HG03159 (cell line): ENCODE measurements around the gene HSD3B7.
"Not testable (repeated sequence)": the region's sequence is repeated elsewhere in the genome, so short reads cannot be mapped to it uniquely, and the experiment has no call there.

Experiments used
- ATAC-seq: cut with Tn5 transposase; IDR thresholded peaks from one replicate; pipeline ENCODE4 v1.9.1; 2021; ENCODE audit warnings: mild to moderate bottlenecking, moderate library complexity; ENCODE audit not compliant: unreplicated experiment

Gene HSD3B7

DNA sequence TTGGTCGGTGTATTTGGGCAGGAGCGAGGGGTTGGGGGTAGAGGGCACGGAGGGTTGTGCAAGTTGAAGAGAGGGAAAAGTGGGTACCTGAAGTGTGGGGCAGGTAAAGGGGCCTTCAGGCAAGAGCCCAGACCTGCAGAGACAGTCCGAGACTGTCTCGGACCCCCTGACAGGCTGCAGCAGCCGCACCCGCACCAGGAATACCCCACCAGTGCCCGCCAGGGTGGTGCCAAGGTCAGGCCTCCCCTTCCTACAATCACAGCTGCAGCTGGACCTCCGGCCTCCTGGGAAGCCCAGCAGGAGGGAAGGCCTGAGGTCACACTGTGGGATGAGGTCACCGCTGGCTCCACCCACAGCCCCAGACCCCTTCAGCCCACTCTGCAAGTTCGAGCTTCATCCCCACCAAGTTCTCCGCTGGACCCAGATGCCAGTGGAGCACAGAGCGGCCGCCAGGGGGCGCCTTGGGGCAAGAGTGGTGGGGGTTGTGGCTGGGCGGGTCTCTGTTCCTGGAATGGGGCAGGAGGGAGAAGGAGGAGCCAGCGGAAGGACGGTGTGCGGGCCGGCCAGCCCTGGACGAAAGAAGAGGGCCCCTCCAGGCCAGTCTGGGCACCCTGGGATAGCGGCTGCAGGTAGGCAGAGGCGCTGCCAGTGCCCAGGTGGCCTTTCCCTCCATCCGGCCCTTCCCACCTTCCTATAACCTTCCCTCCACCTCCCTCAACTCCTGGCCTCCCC is at the start of gene HSD3B7:
Gene HSD3B7, plus strand, starts transcription at position 539 of the 732 bp plus-strand sequence. CDS start 452 bp downstream, outside the sequence.
- no peak for ATAC-seq

DNA sequence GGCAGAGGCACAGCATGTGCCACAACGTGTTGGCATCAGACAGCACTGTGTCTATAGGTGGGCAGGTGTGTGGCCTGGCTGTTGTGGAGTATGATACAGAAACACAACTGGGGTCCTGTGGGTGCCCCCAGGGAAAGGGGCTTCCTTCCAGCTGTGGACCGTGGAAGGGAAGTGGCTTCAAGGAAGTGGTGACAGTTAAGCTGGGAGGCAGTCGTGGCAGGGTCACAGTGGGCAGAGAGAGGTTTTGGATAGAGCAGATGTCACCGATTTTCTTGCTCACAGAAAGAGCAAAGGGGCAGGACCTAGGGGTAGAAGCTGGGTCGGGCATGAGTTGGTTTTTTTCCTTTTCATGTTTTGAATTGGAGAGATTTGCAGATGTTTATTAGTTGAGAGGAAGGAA is 47.3 kb upstream of the HSD3B7 start:
- no peak for ATAC-seq

DNA sequence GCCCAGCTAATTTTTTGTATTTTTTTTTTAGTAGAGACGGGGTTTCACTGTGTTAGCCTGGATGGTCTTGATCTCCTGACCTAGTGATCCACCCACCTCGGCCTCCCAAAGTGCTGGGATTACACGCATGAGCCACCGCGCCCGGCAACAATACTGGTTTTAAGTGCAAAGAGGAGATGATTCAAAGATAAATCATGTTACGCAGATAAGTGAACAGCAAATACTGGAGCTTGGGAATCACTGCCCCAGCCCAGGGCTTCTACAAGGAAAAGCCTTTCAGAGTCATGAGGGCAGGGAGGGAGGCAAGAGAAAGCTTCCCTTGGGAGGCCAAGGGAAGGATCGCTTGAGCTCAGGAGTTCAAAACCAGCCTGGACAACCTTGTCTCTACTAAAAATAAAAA is 45.4 kb upstream of the HSD3B7 start:
- not testable (repeated sequence) for ATAC-seq

DNA sequence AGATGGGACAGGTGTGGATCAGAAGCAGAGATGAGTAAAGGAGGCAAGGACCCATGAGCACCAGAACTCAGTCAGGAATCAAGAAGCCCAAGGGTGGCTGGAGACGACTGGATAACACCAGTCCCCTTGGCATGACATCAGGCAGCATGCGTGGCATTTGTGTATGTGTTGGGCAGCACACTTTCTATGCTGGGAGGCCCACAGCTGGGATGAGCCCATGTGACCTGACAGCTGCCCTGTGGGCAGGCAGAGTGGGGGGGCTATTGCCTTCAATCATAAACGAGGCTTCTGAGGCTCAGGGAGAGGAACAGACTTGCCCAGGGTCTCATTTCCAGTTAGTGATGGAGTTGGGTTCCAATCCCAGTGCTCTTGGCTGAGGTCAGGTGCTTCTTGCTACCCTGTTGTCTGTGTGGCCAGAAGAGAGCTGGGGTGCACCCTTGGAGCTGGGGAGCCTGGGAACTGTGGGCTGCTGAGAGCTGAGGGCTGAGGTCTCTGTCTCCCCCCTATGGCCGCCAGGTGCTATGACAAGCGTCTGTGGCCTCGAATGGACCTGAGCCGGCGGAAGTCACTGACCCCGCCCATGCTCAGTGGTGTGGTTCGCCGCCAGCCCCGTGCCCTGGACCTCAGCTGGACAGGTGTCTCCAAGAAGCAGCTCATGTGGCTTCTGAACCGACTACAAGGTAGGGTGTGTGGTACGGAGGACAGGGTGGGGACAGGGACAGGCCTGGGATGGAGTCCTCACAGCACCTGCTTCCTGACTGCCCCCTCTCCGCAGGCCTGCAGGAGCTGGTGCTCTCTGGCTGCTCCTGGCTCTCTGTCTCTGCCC is 43.2 kb upstream of the HSD3B7 start:
- ATAC-seq: peak; percentile 77

DNA sequence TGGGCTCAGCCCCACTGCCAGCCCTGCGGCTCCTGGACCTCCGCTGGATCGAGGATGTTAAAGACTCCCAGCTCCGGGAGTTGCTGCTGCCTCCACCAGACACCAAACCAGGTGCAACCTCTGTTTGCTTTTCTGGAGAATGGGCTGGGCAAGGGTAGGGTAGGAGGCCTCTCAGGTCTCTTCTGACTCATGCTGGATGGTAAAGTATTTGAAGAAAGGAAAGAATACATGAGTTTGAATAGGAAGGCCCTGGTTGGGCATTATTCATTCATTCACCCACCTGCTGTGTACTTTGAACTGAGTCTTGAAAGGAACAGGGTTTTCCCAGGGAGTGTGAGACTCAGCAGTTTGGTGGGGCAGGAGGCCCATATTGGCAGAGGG is 42.6 kb upstream of the HSD3B7 start:
- ATAC-seq: no peak

DNA sequence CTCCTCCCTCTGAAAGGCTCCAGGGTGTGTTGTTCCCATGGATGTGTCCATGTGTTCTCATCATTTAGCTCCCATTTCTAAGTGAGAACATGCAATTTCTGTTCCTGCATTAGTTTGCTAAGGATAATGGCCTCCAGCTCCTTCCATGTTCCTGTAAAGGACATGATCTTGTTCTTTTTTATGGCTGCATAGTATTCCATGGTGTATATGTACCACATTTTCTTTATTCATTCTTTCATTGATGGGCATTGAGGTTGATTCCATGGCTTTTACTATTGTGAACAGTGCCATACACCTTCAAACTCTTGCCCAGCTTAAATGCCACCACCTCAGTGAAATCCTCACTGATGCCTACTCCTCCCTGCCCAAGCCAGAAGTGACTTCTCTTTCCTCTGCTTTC is 40.7 kb upstream of the HSD3B7 start:
- no peak for ATAC-seq

DNA sequence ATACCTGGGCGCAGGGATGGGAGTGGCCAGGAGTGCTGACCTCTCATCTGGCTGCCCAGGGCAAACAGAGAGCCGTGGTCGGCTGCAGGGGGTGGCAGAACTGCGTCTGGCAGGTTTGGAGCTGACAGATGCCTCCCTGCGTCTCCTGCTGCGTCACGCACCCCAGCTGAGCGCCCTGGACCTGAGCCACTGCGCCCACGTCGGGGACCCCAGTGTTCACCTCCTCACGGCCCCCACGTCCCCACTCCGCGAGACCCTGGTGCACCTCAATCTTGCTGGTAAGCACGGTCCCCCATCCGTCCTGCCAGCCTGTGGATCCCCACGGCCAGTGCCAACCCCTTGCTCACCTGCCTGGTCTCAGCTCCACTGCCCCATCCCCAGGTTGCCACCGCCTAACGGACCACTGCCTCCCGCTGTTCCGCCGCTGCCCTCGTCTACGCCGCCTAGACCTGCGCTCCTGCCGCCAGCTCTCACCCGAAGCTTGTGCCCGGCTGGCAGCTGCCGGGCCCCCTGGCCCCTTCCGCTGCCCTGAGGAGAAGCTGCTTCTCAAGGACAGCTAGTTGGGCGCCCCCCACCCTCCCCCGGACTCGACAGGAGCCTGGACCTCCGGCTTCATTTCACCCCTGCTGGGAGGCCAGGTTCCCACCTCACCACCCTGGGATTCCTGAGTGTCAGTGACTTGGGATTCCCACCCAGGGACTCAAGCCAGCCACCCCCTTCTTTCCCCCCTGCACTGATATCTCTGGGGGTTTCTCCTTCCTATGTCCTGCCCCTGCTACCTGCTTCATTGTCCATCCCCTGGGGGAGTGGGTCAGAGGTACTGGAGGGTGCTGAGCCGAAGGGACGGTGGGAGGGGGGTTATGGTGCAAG is 38.1 kb upstream of the HSD3B7 start:
- no peak for ATAC-seq

DNA sequence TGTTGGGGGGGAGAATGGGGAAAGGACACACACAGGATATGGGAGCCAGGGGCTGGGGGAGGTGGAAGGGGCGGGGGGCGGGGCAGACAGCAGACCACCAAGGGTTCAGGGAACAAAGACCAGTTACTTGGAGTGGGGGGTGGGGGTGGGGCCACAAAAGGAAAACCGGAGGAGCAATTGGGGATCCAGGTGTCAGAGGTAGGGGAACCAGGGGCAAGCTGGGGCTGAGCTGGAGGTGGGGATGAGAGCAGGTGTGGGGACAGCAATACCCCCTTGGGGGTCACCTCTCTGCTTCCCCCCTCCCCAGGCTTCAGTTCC is 37.5 kb upstream of the HSD3B7 start:
- no peak for ATAC-seq

DNA sequence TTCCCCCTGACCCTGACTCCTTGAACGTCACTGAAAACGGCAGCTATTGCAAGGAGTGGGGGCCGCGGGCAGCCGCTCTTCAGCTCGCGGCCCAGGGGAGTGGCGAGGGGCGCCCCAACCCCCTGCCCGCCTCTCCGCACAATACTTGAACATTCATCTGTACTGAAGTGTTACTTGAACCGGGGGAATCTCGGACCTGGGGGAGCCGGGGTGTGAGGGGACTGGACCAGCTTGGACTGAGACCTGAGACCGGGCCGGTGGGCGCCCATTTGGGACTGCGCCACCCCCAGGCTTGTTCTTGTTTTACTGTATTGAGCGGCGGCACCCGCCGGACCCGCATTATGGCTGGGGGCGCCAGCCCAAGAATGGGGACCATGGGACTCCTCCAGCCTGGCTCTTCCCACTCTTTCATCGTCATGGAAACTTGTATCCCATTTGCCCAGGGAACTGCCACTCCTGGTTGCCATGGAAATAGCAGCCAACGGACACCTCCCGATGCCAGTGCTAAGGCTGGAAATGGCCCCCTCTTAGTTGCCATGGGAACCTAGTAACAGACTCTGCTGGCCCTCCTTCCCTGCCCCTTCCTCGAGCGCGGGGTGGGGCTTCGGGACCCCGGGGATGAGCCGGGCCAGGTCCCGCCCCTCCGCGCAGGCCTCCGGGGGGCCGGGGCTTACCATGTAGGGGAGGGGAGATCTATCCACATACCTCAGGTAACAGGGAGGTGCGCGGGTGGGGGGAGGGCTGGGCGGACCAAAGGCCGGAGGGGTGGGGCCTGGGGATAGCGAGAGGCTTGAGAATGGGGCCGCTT is 36.9 kb upstream of the HSD3B7 start:
- no peak for ATAC-seq

DNA sequence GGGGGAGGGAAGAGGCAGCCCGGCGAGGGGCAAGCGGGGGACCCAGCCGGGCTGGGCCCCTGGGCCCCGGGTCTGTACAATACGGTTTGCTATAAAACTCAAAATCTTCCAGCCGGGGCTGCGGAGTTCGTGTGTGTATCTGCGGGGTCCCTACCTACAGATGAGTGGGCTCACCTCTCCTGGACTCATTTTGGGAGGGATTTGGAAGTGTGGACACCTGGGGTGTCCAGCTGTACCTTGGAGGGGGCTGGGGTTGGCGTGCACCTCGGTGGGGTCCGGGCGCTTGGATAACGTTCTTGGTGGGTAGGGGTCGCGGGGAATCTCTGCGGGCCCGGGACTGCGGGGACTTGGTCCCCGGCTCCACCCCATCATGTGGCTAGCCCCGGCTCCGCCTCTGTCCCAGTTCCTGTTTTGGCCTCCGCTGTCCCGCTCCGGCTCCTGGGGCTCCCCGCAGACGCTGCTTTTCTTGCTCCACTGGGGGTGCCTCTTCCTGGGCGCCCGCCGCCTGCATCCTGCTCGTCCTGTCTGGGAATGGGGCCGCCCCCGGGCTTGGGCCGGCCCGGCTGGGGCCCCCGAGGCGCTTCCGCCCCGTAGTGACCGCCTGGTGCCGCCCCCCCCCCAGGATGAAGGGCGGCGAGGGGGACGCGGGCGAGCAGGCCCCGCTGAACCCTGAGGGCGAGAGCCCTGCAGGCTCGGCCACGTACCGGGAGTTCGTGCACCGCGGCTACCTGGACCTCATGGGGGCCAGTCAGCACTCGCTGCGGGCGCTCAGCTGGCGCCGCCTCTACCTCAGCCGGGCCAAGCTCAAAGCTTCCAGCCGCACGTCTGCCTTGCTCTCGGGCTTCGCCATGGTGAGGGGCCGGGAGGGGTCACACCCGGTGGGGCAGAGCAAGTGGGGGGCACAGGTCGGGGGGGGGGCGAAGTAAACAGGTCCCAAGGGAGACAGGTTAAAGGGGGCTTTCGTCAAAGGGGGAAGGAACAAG is 36.0 kb upstream of the HSD3B7 start, which contains the start of gene ORAI3:
Gene ORAI3, plus strand, starts transcription at position 402 of the 983 bp plus-strand sequence. Its CDS starts 222 bp downstream, at position 624.
- peak; percentile 69 for ATAC-seq

DNA sequence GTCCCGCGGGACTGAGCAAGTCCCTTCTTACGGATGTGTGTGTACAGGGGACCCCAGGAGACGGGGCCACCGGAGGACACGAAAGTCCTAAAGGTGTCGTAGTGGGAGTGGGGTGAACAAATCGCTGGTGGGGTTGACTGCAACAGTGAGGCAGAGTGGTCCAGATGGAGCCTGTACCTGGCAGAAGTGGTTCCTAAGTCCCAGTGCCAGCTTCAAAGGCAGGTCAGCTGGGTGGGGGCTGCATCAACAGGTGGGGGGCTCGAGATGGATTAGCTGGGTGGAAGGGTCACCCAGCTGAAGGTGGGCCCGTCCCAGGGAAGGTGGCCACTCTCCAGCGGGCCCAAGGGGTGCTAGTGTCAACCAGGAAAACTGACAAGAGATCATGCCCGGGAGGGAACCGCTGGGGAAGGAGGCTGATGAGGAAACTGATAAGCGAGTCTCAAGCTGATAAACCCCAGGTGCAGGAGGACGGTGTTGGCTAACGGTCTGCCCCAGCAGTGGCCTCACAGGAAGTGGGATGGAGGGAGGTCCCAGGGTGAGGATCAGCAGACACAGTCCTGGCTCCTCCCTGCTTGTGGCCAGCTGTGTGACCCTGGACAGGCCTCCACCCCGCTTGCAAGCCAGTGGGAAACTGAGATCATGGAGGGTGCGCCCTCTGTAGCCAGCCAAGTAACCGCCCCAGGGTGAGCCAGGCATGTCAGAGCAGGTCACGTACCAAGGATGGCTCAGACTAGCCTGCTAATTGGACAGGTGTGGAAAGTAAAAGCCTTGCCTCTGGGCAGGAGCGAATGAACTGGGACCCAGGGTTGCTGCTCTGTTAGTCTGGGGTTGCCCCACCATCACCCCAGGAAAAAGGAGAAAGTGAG is 35.1 kb upstream of the HSD3B7 start:
- ATAC-seq: peak; percentile 39

DNA sequence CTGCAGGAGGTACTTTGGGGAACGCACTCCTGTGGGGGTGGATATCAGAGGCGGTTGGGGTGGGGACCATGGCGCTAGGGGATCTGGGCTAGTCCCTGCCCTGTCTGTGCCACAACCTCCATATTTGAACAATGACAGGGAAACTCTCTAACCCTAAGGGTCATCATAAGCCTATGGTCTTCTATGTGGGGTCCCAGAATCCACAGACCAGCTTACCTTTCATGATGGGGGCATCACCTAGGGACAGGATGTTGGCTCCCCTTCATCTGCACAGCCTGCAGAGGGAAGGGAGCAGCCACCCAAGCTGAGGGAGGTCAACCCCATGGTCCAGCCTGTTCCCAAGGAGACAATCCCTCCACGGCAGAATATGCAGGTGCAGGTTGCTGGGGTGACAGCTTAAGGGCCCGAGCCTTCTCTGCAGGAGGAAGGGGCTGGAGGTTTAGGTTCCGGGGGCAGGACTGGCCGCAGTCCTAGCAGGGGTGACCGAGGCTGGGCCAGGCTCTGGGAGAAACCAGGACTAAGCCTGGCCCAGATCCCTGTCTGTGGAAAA is 34.4 kb upstream of the HSD3B7 start:
- ATAC-seq: no peak

DNA sequence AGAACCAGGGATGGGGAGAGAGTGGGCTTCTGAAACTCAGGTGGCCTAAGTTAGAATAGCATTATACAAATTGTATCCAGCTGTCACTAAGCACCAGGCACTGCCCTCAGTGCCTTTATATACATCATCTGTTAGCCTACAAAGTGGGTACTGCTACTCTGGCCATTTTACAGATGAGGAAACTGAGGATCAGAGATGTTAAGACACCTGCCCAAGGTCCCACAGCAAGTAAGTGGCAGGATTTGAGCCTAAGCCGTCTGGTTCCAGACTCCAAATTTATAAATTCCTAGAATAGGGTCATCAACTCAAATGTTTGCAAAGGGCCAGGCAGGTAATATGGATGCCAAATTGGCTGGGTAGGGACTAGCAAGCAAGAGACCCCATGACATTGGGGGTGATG is 33.8 kb upstream of the HSD3B7 start:
- no peak for ATAC-seq

DNA sequence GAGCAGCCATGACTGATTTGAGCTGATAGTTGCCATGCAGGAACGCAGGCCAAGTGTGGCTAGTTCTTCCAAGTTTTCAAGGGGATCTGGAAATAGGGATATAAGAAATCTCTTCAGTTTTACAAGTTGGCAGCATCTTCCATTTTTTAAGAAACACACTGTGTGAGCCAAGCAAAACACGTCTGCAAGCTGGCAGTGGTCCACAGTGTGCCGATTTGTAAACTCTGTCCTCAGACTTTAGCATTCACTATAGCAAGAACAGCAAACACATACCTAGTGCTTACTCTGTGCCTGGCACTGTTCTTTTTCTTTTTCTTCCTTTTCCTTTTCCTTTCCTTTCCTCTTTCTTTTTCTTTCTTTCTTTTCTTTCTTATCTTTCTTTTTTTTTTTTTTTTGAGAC is 33.3 kb upstream of the HSD3B7 start:
- no peak for ATAC-seq

DNA sequence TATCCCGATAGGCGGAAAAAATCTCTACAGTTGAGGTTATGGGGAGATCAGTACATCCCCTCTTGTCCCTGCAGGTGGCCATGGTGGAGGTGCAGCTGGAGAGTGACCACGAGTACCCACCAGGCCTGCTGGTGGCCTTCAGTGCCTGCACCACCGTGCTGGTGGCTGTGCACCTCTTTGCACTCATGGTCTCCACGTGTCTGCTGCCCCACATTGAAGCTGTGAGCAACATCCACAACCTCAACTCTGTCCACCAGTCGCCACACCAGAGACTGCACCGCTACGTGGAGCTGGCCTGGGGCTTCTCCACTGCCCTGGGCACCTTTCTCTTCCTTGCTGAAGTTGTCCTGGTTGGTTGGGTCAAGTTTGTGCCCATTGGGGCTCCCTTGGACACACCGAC is 31.9 kb upstream of the HSD3B7 start:
- ATAC-seq: no peak

DNA sequence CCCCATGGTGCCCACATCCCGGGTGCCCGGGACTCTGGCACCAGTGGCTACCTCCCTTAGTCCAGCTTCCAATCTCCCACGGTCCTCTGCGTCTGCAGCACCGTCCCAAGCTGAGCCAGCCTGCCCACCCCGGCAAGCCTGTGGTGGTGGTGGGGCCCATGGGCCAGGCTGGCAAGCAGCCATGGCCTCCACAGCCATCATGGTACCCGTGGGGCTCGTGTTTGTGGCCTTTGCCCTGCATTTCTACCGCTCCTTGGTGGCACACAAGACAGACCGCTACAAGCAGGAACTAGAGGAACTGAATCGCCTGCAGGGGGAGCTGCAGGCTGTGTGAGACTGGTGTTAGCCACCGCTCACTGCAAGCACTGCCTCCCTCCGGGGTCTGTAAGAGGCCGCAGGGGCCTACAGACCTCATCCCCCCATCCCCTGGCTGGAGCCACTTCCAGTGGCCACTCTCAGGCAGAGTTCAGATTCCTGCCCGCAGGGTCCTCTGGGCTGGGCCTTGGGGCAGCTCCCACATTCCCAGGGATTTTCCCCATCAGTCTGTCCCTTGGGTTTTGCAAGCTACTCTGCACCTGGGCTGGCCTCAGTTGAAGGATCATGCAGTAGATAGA is 31.4 kb upstream of the HSD3B7 start:
- ATAC-seq: no peak

DNA sequence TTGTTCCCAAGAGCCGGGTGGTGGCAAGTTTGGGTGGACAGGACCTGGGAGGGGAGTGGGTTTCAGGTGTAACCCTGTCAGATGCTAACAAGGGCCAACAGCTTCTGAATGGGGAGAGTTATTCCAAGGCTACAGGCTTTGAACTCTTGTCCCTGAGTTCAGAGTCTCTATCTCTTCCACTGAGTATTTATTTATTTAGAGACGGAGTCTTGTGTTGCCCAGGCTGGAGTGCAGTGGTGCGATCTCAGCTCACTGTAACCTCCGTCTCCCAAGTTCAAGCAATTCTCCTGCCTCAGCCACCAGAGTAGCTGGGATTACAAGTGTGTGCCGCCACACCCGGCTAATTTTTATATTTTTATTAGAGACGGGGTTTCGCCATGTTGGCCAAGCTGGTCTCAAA is 30.0 kb upstream of the HSD3B7 start:
- ATAC-seq: no peak
